GM21447 (cell line): Measurements from ENCODE around the gene DOK7.

ENCODE experiments used
- ATAC-seq: cut with Tn5 transposase; IDR thresholded peaks from one replicate; pipeline ENCODE4 v1.9.1; 2021; ENCODE audit not compliant: unreplicated experiment

DOK7 gene

DNA sequence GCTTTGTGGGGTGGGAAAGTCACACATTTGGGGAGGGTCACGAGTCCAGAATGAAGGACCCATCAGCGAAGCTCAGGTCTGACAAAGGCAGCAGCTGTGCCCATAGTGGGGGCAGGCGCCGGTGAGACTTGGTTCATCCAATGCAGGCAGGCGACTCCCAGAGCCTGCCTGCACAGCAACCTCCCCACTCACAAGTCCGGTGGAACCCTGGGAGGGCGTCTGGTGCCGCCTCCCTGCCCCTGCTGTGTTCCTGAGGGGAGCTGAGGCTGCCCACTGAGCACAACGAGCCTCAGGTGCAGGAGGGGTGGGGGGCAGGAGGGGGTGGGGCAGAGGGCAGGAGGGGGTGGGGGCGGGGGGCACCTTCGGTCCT lies 55.4 kb downstream of the DOK7 start:
- ATAC-seq = no peak

DNA sequence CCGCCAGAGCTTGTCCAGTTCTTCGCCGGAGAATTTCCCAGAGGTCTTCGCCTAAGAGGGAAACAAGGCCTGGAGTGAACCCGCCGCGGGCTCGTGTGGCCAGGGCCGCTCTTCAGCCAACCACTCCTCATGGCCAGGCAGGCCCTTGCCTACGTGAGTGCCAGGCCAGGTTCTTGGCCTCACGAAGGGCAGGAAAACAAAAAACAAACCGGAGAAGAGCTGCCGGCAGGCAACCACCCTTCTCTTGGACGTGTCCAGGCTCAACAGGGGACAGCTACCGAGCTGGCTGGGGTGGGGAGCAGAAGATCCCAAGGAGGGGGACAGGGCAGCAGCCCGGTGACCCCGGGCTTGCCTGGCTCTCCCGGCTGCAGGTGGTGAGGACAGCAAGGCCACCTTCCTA lies 55.8 kb downstream of the DOK7 start:
- ATAC-seq = no peak

DNA sequence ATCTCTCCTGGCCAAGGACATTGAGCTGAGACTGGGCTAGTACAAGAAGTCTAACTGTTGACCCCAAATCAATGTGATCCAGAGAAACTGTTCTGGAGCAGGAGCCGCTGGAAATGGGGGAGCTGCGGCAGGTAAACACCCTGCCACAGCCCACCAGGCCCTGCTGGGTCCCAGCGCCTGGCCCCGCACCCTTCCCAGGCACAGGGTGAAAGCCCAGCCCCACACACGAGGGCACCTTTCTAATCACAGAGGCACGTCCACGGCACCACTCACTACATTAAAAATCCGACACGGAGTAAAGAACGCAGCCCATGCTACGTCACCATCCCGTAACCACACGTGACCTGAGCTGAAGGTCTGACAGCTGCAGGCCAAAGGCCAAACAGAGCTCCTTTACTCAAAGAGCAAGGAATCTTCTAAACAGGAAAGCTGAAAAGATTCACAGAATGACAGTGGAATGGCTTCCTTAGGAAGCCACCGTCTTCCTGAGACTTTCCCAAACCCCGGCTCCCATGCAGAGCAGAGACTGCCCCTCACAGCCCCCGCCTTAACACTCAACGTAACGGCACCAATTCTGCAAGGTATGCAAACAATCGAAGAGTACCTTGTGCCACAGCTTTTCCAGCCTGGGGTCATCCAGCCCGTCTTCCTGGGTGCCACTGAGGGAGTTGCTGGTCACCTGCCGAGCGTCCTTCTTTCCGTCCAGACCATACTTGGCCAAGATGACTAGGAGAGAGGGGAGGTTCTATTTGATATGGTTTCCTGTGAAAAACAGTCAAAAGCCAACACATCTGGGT lies 56.6 kb downstream of the DOK7 start:
- ATAC-seq = no peak

DNA sequence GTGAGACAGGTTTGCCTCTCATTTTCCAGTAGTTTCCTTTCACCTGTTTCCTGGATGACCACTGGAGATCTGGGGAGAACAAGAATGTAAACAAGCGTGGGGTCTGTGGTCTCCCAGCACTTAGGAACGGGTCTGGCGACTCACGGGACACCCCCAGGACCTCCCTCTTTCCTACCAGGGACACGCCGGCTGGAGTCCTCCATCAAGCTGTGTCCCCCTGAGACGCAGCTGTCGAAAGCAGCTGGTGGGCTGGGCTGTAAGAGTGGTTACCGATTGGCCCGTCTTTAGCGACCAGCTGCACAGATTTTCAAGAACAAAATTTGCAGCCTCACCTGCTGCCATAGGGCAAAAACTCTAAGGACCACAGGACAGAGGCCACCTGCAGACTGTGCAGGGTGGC lies 57.2 kb downstream of the DOK7 start:
- no peak for ATAC-seq

DNA sequence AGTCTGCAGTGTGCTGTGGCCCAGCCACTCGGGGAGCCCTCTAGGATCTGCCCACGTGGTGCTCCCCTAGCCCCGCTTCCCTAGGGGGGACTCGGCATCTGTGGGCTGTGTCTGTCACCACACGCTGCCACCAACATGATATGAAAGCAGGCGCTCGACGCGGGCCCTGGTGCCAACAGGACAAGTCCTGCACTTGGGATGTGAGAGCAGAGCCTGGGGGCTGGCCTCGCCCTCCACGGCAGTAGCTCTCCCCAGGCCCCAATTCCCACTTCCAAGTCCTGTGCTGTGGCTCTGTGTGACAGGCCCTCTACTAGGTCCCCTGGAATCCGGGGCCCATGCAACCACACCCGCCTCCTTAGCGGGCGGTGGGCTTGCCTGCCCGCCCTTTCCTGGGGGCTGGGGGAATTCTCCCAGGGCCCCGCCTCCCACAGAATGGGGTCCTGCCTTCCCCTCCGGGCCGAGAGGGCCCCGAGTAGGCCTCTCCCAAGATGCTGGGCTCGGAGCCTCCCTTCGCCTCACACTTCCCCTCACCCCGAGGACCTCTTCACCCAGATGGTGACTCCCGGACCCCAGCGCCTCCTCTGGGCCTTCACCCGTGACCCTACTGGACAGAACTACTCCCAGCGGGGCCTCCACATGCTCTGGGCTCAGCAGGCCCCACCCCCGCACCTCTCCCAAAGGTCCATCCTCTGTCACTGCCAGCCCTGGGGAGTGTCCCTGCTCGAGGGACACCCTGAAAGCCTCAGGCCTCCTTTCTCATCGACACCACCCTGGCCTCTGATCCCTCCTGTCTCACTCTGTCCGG lies 57.9 kb downstream of the DOK7 start:
- no peak for ATAC-seq

DNA sequence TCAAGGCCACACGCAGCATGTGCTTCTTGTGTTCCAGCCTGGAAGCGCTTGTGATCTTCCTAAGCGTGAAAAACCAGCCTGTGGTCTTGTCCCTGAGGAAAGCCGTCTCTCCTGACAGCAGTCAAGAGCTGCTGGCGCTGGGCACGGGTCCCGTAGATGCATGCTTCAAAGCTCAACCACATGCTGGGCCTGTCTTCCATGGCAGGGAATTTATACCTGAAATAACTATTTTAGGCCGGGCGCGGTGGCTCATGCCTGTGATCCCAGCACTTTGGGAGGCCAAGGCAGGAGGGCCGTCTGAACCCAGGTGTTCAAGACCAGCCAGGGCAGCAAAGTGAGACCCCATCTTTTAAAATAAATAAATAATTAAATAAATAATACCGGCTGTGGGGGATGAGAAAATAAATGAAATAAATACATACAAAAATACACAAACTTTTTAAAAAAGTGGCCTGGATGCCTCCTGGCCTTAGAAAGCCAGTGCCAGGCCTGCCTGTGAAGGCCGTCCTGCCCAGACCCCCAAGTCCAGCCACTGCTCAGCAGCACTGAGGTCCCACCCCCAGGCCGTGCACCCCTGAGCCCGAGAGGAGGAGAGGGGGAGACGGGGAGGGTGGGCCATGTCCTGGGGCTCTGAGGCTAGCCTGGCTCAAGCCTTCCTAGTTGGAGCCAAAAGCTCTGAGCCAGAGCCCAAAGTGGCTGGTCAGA lies 58.7 kb downstream of the DOK7 start:
- no peak for ATAC-seq

DNA sequence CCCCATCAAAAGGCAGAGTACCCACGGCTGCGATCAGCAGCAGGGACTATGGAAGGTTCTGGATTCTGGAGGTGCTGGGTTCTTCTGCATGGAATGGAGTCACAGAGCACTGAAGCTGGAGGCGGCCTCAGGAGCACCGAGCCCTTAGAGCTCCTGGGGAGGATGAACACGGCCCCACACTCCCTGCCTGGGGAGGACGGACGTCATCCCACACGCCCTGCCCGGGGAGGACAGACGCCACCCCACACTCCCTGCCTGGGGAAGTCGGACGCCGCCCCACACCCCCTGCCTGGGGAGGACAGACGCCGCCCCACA lies 59.2 kb downstream of the DOK7 start:
- ATAC-seq = no peak

DNA sequence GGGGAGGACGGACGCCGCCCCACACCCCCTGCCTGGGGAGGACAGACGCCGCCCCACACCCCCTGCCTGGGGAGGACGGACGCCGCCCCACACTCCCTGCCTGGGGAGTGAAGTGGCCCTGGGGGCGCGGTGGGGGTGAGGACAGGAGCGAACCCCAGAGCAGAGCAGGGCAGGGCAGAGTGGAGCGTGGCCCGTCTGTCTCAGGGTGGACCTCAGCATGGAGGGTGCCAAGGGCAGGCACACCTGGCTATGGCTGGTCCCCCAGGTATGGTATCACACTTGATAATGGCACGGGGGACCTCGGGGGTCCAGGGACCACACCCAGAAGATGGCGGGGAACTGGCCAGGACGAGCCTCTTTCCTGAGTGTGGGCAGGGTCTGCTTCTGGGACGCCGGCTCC lies 59.5 kb downstream of the DOK7 start:
- ATAC-seq = no peak

DNA sequence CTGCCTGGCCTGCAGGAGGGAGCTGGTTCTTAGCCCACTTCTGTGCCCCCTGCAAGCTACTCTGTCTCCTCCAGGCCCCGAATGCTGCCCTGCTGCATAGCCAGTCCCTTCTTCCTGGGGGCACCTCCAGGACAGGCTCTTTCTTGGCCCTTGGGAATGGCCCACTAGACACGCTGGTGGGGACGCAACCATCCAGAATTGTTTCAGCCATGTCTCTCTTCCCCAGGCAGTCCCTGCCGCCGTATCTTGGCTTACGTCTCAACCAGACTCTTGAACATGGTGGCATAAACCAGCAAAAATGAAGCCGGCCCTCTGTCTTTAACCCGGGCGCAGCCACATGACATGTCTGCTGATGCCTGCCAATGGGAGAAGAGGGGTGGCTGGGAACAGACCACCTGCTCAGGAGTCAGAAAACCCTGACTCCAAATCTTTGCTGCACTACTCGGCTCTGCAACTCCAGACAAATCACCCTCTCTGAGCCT lies 60.1 kb downstream of the DOK7 start:
- no peak for ATAC-seq

DNA sequence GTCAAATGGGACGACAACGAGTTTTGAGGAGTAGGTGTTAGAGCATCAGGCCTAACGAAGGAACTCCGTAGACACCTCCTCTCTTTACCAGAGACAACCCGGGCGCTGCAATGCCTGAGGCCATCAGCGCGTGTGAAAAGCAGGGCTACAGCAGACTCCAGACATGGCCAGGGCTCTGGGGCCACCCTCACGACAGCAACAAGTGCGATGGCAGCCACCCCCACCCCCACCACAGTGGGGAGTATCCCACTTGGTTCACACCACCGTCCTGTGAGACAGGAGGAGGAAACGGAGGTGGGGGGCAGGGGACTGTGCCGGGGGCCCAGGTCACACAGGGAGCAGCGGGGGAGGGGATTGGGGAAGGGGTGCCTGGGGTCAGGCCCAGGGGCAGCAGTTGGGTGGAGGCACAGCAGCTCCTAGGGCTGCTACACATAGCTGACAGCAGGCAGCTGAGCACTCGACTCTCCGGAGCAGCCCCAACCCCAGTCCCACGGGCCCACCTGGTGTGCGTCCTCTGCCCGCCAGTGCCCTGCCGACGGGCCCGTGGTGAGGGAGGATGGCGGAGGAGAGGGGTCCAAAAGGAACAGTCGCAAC lies 60.6 kb downstream of the DOK7 start:
- no peak for ATAC-seq

DNA sequence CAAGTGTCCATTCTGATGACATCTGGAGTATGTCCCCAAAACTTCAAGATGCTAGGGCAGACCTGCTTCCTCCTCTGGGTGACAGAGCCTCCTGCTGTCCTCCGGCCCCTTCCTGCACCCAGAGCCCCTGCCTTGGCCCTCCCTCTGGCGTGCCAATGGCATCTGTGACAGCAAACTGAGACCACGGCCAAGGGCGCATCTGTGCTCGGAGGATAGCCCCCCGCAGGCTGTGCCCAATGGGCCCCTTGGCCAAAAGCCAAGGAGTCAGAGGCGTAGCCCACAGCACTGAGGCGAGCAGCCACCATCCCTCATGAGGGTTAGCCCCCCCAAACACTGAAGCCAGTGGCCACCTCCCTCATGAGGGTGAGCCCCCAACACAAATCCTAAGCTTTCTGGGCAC lies 61.2 kb downstream of the DOK7 start:
- no peak for ATAC-seq

DNA sequence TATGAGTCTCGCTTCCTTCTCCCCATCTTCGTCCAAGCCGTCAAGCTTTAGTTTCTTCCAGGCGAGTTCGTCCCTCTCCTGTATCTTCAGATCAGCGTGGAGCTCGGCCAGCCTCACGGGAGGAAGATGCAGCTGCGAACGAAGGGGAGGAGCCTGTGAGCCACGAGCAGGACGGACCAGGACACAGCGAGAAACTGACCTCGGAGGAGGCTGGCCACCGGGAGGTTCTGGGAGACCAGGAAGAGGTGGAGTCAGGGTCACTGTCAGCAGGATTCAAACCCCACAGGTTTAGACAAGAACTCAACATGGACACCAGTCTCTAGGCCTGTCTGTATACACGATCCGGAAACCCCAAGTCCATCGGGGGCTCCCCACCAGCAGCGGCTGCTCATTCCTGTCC lies 61.8 kb downstream of the DOK7 start:
- ATAC-seq = no peak

DNA sequence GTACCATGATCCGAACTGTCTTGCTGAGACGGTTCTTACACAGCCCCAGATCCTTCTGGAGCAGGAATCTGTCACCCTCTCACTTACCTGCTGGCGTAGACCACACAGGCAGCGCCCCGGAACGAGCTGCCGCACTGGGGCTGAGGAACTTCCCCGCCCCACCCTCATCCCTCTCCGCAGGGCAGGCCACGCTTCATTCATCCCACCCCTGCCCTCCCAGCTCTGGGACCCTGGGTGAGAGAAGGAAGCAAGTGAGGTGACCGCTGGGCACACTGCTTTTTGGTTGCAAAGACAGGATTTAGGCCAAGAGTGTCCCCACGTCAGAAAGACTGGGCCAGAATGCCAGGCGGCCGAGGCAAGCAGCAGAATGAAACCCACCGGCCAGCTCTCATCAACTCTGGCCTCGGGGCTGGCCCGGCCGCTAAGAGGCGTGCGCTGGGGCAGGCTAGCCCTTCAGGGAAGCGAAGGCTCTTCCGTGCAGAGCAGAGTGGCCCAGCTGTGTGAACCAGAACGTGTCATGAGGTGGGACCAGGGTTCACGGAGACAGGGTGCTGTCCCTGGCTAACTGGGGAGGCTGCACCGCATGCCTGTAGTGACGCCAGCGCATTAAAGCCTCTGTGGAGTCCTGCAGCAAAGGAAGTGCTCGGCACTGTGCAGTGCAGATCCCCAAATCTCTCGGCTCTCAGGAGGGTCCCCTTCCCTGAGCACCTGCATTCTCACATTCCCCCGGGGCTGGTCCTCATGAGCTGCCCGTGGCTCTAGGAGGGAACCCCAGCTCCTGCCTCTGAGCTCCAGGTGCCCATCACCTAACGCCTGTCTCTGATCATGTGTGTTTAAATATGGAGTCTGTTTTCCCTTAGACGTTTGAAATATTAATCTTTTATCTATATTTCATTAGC lies 62.7 kb downstream of the DOK7 start:
- no peak for ATAC-seq

DNA sequence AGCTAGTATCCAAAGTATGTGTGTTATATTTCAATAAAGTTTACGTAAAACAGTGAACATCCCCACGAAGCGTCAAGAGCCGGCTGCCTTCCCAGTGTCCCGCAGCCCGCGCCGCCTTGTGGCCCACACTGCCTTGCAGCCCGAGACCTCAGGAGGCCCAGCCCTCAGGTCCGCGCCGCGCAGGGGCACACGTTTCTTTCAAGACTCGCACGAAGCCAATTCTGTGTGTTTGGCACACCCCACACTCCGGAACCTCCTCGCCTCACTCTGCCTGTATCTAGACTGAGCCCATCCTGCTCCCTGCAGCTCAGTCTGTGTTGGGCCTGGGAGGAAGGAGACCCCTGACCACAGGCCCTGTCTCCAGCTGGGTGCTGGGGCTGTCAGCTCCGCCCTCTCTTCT lies 63.4 kb downstream of the DOK7 start:
- ATAC-seq = no peak

DNA sequence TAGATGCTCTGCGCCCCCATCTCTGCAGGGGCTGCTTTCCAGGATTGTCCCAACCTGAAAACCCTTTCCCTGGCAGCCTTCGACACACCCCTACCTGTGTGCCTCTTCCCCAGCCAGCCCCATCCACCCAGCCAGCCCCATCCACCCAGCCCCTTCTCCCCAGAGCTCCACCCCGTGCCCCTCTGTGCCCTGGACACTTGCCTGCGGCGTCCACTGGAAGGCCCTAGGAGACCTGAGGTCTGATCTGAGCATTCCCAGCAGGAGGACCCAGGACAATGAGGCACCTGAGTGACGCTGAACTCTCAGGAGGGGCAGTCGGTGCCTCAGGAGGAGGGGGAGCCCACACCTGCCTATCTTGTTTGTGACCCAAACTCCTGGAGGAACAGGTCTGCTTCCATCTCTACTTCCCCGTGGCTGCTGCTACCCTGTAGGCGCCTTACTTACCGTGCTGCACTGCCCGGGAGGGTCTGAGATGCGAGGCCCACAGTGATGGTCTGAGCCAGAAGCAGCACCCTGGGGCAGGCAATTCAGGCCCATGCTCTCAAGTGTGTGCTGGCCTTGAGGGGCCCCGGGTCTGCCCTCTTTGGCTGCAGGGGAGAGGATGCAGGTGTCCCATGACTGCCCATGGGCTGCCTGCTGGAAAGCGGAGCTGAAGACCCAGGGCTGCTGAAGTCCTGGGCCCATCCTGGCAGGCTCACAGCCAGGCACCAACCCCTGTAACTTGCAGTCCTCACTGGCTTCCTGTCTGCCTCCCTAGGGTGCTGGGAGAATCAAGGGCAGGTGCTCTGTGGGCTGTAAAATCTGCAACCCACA lies 64.2 kb downstream of the DOK7 start:
- no peak for ATAC-seq

DNA sequence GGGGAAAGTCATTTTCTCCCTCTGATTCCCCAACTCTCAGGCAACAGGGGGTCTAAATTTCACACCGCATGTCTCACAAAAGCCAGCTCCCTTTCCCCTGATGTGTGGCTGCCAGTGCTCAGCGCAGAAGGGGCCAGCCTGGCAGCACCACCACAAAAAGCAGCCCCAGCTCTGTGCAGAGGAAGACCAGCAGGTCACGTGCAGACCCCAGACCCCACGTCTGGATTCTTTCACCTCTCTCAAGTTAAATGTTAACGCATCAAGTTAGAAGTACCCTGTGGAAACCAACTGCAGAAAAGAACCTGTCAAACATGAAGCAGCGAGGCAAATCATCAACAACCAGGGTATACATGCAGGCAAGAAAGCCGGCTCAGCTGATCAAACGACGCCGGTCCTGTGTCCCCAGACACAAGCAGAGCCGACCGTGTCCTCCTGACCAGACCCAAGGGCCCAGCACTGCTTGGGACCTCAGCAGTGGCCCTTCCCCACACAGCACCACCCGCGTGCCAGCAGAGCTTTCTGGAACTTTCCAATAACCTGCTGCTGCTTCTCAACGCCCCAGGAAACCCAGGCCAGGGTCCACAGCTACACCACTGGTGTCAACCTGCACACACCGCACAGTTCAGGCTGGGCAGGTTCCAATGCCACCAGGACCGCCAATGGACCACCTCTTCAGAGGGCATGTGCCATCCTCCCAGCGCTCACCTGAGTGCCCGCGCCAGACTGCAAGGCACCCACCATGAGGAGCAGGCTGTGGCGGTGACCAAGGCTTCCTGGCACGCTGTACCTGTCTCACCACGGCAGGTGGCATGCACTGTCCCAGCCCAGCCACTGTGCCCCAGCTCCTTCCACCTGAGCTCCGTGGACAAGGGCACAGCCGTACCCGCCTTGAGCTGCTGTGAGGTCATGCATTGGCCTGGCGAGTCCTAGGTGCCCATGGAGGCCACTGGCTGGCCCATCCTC lies 65.1 kb downstream of the DOK7 start:
- ATAC-seq = no peak

DNA sequence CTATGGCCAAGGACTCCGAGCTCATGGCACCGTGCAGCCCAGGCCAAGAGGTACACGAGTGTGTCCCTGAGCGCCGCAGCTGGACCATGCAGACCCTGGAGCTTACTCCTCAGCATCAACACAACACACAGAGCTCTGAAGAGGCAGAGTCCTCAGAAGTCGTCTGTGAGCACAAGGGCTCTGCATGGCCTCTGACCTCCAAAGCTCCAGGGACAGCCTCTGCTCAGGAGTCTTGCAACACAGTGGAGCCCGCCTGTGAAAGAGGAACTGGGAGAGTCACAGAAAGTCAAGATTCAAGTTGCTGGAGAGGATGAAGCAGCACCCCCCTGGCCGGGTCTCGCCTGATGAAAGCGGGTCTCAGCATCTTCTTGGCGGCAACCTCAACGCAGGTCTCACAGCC lies 66.3 kb downstream of the DOK7 start:
- ATAC-seq = no peak

DNA sequence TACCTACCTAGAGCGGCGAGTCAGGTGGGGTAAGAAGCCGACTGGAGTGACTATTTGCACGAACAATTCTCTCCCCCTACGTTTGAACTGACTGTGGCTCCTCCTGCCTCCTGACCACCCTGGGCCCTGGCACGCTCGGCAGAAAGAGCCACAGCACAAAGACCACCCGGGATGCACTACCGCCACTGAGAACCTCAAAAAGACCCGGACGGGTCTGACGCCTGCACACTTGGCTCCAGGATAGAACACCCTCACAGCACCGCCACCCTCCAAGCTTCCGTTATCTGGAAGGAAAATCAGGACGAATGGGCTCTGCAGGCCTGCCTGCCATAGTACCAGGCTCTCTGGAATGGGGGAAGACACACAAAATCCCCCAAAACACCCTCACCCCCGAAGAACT lies 66.9 kb downstream of the DOK7 start:
- ATAC-seq = no peak
